NCI-H2107 treated with DMSO at 0.1 percent for 48 hours (cell line): ENCODE results near the gene FBLN2.

Experiments
- DNase-seq: peaks from one replicate; lab custom pipeline; 2025; ENCODE audit not compliant: unreplicated experiment; lab: John Stamatoyannopoulos, UW

The FBLN2 gene

DNA sequence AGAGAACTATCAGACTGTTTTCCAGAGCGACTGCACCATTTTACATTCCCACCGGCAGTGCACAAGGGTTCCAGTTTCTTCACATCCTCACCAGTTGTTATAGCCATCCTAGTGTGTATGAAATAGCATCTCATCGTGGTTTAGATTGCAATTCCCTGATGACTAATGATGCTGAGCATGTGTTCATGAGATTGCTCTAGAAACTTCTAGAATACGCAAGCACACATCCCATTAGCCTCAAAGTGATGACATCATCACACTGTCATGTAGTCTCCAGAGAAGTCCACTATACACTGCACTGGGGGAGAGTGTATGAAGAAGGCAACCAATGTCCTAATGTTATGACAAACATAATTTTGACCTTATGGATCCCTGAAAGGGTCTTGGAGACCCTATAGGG is 30.1 kb downstream of the FBLN2 start:
- DNase-seq = no peak

- no peak for DNase-seq
These were observed 31.5 kb downstream of the FBLN2 start for GRCh38 chr3:13580256-13581023.

GRCh38 chr3:13581485-13582365 is 32.8 kb downstream of the FBLN2 start:
- DNase-seq = no peak

DNA sequence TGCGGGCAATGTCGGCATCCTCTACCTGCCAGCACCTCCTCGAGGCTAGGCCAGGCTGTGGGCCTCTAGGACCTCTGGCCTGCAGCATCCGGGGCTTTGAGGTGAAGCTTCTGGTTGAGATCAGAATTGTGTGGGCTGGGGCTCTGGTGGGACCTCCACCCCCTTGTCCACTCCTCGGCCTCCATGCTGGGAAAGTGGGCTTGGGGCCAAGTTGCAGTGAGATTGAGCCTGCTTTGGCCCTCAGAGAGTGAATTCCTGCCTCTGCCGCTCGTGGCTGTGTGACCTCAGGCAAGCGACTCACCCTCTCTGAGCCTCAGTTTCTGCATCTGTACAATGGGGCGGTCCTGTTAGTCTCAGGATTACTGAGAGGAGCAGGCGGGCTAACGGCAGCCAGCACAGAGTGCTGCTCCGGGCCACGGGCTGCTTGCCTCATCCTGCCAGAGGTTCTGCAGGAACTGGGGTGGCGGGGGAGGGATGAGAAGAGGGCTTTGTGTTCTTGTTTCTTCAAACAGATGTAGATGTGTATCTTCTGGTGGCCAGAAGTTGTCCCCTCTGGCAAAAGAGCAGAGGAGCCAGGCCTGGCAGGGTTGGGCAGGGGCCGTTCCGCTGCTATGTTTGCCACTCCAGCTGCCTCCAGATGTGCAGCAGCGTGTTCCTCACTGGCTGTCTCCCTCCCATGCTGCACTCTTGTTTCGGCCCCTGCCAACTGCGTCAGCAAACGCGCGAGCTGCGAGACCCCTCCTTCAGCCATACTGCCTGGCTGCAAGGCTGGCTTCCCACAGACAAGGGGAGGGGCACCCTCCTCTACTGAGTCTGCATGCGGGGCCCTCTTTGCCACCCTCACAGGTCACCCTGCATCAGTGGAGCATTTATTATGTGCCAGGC is 33.7 kb downstream of the FBLN2 start:
- no peak for DNase-seq

GRCh38 chr3:13583251-13584180 is 34.6 kb downstream of the FBLN2 start:
- no peak for DNase-seq

GRCh38 chr3:13584427-13584891 is 35.5 kb downstream of the FBLN2 start:
- no peak for DNase-seq

GRCh38 chr3:13584901-13585300 is 36.0 kb downstream of the FBLN2 start:
- DNase-seq = no peak

GRCh38 chr3:13587442-13587841 is 38.5 kb downstream of the FBLN2 start:
- DNase-seq = no peak

- DNase-seq = no peak
These were observed 39.3 kb downstream of the FBLN2 start for GRCh38 chr3:13588221-13588701.

GRCh38 chr3:13588993-13589392 is 40.1 kb downstream of the FBLN2 start:
- DNase-seq = no peak

DNA sequence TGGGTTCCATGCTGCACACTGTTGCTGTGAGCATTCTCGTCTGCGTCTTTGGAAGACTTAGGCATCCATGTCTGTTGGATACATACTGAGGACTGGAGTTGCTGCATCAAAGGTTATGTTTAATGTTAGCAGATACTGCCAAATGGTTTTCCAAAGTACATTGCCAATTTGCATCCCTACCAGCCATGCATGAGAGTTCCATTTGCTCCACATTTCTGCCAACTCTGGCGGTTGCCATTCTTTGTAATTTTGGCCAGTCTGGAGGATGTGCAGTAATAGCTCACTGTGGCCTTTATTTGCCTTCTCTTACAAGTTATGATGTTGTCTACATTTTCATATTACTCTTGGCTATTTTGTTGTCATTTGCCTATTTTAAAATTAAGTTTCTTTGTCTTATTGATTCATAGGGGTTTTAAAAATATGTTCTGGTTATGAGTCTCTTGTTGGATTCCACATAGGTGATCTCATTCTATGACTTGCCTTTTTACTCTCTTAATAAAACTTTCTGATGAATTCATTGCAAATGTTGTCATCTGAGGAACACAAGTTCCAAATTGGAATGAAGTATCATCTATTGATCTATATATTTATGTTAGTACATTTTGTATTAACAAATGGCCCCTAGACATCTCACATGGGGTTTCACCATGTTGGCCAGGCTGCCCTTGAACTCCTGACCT is 42.1 kb downstream of the FBLN2 start:
- DNase-seq = no peak

DNA sequence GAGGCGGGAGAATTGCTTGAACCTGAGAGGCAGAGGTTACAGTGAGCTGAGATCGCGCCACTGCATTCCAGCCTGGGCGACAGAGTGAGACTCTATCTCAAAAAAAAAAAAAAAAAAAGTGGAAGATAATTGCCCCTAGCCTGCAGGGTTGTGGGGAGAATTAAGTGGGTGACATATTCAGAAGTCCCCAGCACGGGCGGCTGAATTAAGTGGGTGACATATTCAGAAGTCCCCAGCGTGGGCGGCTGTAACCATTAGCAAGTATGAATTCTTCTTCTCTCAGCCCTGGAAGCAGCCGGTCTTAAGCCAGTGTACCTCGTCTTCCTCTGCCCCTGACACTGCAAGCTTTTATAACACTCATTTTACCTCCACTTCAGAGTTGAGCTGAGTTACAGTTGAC is 44.7 kb downstream of the FBLN2 start:
- DNase-seq = no peak

DNA sequence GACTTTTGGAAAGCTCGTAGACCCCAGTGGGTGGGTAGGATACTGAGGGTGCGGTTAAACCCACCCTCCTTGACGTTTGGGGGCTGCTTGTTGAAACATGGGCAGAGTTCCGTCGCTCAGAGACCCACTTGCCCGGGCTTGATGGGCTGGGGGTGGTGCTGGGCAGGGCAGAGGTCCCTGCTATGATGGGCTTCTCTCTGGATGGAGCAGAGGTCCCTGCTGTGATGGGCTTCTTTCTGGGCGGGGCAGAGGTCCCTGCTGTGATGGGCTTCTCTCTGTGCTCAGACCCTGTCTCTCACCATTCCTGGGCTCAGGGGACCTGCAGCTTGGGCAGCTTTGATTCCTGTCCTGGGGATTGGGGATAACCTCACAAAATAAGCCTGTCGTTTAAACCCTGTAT is 45.2 kb downstream of the FBLN2 start:
- no peak for DNase-seq

GRCh38 chr3:13594991-13595421 is 46.1 kb downstream of the FBLN2 start:
- DNase-seq = no peak

DNA sequence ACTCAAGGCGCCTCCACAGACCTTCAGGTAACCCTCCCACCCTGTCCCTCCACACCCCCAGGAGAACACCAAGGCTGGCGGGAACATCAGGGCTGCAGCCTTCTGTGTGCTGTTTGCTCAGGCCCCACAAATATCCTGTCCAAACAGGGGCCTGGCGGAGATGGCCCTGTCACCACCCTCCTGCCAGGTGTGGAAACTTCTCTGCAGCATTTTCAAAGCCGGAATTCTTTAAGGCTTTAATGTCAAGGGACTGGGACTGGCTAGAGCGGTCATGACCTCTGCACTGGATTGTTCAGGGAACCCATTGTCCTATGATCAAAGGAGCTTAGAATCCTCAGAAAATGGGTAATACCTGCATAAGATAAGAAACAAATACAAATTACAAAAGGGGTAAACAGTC is 46.6 kb downstream of the FBLN2 start:
- no peak for DNase-seq

- DNase-seq = no peak
These were observed 47.7 kb downstream of the FBLN2 start for GRCh38 chr3:13596426-13597205.

GRCh38 chr3:13597661-13598060 is 48.7 kb downstream of the FBLN2 start:
- no peak for DNase-seq

GRCh38 chr3:13598201-13598600 is 49.3 kb downstream of the FBLN2 start:
- no peak for DNase-seq
